PFSK-1 (cell line): Measurements from ENCODE around the gene NEDD4L.

Source experiments
- POLR2AphosphoS5 ChIP-seq: IDR thresholded peaks from 2 replicates; pipeline ENCODE4 v1.6.1; 2012; ENCODE audit warnings: low read depth, mild to moderate bottlenecking, control low read depth, low read length, moderate library complexity
- TF ChIP-seq, protein P1 (sequence below), 2 experiments: IDR thresholded peaks; 2 replicates each; pipeline versions ENCODE4 v1.6.1 to v1.8.0; 2011 to 2012; ENCODE audit warnings: low read depth in 2 of 2, low read length in 2 of 2, control low read depth in 1 of 2, inconsistent platforms in 1 of 2, mild to moderate bottlenecking in 1 of 2, moderate library complexity in 1 of 2; ENCODE audit not compliant: insufficient read depth in 1 of 2

DNA sequence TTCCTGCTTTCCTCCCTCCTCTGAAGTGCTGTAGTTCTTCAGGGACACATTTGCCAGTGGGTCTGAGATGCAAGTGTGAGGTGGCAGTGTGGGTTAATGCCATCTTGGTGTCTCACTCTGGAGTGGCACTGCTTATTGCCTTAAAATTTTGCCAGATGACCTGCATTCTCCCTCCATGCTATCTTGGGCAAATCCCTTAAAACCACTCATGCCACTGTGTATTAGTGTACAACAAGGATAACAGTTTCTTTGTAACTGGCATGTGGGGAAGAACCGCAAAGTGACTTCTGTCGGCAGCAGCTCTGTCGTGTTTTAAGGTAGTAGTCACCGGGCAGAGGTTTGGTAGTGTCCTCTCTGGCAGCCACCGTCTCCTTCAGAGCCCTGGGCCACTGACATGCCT lies 124.2 kb downstream of the NEDD4L start:
- TF ChIP-seq, protein P1, sequence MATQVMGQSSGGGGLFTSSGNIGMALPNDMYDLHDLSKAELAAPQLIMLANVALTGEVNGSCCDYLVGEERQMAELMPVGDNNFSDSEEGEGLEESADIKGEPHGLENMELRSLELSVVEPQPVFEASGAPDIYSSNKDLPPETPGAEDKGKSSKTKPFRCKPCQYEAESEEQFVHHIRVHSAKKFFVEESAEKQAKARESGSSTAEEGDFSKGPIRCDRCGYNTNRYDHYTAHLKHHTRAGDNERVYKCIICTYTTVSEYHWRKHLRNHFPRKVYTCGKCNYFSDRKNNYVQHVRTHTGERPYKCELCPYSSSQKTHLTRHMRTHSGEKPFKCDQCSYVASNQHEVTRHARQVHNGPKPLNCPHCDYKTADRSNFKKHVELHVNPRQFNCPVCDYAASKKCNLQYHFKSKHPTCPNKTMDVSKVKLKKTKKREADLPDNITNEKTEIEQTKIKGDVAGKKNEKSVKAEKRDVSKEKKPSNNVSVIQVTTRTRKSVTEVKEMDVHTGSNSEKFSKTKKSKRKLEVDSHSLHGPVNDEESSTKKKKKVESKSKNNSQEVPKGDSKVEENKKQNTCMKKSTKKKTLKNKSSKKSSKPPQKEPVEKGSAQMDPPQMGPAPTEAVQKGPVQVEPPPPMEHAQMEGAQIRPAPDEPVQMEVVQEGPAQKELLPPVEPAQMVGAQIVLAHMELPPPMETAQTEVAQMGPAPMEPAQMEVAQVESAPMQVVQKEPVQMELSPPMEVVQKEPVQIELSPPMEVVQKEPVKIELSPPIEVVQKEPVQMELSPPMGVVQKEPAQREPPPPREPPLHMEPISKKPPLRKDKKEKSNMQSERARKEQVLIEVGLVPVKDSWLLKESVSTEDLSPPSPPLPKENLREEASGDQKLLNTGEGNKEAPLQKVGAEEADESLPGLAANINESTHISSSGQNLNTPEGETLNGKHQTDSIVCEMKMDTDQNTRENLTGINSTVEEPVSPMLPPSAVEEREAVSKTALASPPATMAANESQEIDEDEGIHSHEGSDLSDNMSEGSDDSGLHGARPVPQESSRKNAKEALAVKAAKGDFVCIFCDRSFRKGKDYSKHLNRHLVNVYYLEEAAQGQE (IDR thresholded peaks at IDR 0.05; ENCODE audit: insufficient read depth in 1 of 2, low read depth in 2 of 2, low read length in 2 of 2), result no peak
- TF ChIP-seq POLR2AphosphoS5, result no peak
